Activated CD8-positive, alpha-beta memory T cell treated with anti-CD3 and anti-CD28 coated beads for 48 hours (primary cell): ENCODE measurements around the gene NET1.
"Not testable (repeated sequence)": the region's sequence is repeated elsewhere in the genome, so short reads cannot be mapped to it uniquely, and the experiment has no call there.

Source experiments
- DNase-seq, 3 experiments: peaks; one replicate each; pipeline ENCODE4 v3.0.0-alpha.2; 2020; ENCODE audit warnings: low read depth in 2 of 3, low spot score in 2 of 3

The NET1 gene

GRCh38 chr10:5396556-5397300, 15.6 kb upstream of the NET1 start:
- no peak for DNase-seq

GRCh38 chr10:5399332-5399731, 13.0 kb upstream of the NET1 start:
- DNase-seq, result no peak

DNA sequence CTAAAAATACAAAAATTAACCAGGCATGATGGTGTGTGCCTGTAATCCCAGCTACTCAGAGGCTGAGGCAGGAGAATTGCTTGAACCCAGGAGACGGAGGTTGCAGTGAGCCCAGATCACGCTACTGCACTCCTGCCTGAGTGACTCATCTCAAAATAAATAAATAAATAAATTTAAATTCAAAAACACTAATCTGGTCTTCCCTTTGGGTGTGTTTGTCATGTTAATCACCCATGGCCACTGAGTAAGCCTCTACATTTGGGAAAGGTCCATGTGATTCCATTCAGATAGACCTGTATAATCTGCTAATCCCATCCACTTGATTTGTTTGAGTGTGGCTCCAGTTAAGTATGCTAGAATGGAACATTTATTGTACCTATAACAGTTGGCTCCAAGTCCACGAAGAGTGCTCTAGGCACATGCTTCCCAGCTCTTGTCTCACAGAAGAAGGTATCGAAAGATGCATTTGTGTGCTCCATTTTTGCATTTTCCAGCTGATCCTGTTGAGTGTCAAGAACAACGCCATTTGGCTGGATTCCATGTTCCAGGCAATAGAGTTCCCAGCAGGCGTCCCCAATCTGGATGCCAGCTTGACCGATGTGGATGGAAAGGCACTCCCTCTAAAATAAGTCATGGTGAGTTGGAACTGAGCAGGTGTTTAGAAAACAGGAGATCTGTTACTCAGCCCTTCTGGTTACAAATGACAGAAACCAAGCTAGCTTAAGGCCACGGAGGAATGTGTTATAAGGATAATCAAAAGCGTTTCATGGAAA, 11.7 kb upstream of the NET1 start:
- no peak for DNase-seq

GRCh38 chr10:5402798-5403197, 9.6 kb upstream of the NET1 start:
- DNase-seq, result no peak

- DNase-seq, result no peak
These were observed 7.9 kb upstream of the NET1 start, which contains the start of gene TUBAL3 for GRCh38 chr10:5404208-5405041. TUBAL3 (minus strand) TSS chr10:5404828; CDS start chr10:5404792, 36 bp downstream.

DNA sequence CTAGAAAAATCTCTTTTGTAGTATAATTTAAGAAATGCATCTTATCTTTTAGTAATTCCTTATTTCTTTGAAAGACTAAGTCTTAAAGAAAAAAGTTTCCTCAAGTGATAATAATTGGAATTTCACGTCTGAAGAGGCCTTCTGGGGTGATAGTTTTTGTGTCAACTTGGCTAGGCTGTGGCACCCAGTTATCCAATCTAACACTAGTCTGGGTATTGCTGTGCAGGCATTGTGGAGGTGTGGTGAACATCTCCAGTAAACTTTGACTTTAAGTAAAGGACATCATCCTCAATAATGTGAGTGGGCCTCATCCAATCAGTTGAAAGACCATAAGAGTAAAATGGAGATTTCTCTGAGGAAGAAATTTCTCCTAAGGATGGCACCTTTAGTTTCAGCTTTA, 5.4 kb upstream of the NET1 start:
- no peak for DNase-seq

DNA sequence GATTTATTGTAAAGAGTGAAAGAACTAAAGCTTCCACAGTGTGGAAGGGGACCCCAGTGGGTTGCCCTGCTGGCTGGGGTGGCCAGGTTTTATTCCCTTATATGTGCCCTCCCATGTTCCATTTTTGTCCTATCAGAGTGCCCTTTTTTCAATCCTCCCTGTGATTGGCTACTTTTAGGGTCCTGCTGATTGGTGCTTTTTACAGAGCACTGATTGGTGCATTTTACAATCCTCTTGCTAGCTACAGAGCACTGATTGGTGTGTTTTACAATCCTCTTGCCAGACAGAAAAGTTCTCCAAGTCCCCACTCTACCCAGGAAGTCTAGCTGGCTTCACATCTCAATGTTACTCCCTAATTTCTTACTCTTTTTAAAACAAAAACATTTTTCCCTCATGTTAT, 1.6 kb upstream of the NET1 start:
- not testable (repeated sequence) for DNase-seq

DNA sequence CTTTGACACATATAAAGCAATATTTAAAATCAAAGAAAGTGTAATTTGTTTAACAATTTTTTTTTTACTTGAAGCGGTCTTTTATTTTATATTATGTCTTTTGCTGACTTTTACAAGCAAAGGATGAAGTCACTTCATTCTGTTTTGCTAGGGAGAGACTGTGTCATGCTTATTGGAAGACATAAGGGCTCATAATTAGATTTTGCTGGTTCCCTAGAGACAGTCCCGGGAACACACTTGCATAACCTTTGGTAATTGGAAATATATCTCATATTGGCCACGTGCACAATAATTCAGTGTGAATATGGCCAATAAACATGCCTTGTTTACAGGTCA, 448 bp upstream of the NET1 start:
- no peak for DNase-seq

DNA sequence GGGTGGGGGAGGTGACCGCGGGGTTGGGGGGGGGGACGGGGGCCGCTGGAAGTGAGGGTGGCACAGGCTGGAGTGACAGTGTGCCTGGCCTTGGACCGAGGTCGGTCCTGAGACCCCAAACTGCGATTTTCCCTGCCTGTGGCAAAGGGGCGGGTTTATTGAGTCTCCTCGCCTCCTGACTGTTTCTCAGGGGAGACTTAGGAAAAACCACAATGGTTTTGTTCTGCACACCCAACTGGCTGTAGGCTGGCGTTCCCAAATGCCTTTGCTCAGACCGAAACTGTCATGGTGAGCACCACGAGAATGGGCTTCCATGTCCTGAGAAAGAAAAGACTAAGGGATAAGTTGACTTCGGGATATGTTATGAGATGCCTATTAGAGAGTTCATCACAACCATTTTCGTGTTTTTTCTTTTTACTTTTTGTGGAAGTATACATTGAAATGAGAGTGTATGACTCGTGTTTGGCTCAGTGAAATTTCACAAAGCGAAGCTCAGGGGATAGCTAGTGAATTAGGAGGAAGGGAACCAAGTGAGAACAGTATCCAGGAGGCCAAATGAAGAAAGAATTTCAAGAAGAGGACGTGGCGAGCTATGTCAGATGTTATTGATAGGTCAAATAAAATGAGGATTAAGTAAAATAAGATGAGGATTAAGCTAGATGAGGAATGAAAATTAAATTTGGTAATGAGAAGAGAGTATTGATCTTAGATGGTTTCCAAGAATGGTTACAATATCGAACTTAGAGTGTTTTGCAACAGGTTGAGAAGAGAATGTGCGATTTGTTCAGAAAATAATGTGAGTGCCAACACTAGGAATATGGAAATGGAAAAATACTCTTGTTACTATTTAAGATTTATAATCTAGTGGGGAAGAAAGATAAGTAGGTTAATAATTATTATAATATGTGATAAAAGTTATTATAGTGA, 918 bp downstream of the NET1 start:
- no peak for DNase-seq

DNA sequence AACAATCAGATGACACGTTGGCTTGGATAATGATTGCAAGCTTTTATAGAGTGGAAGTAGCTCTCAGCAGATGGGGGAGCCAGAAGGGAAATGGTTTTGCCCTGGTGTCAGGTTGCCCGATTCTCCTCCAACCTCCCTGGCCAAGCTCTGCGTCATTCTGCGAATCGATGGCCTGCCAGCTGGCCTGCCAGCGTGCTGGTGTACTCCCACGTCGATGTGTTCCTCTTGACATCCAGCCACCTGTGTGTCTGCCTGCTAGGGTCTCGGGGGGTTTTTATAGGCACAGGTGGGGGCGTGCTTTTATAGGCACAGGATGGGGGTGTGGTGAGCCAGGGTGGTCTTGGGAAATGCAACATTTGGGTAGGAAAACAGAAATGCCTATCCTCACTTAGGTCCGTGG, 4.6 kb downstream of the NET1 start:
- no peak for DNase-seq

DNA sequence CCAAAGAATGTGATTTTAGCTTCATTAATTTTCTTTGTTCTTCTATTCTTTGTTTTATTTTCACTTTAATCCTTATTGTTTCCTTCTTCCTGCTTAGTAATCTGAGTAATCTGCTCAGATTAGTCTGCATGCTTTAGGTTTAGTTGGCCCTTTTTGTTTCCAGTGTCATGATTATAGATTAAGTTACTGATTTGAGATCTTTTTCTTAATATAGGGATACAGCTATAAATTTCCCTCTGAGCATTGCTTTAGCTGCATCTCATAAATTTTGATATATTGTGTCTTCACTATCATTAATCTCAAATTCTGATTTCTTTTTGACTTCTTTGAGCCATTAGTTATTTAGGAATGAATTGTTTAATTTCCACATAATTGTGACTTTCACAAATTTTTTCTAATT, 6.2 kb downstream of the NET1 start:
- DNase-seq, result no peak

- no peak for DNase-seq
These were observed 7.2 kb downstream of the NET1 start for GRCh38 chr10:5419466-5420094.

DNA sequence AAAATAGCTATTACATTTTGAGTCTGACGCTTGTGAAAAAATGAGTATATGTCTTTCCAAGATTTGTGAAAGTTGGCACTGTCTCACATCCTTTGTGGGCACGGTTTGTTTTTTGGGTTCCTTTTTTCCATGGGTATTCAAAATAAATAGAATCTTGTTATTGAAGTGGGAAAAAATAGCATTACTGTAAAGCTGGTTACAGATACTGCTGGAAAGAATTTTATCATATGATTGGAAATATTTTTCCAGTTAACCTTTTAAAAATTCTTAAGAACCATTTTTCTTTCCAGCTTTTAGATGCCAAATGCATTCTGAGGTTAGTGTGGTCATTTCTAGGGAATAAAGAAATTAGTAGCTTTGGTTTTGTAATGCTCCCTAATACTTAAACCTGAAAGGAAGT, 11.4 kb downstream of the NET1 start:
- no peak for DNase-seq

DNA sequence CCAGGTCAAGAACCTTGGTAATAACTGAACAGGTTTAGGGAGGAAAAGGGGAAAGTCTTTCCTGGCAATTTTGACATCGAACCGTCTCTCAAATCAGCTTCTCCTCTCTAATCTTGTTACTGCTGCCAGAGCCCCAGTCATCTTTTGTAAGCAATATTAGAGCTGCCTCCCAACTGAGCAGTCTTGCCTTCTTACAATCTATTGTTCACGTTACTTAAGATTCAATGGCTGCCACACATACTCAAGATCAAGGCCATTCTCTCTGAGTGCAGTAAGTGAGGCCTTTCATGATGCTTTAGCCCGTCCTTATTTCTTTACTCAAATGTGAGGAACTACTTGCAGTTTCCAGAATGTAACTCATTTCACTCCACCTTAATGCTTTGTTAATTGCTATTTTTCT, 12.4 kb downstream of the NET1 start:
- DNase-seq, result no peak

- DNase-seq, result no peak
These were observed 15.8 kb downstream of the NET1 start for GRCh38 chr10:5428133-5428532.

DNA sequence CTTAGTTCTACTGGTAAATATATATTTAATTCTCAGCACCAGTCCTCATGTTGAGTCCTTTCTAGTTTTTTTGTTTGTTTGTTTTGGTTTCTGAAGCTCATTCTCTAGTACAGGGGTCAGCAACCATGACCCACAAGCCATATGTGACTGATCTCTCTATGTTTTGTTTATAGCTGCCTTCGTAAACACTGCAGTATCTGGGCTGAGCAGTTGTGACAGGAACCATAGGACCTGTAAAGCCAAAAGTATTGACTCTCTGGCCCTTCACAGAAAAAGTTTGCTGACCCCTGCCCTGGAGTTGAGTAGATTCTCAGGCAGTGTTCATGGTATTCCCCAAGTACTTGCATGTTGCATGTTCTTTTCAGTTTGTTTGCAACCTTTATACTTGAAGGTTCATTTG, 20.8 kb downstream of the NET1 start:
- DNase-seq, result no peak

DNA sequence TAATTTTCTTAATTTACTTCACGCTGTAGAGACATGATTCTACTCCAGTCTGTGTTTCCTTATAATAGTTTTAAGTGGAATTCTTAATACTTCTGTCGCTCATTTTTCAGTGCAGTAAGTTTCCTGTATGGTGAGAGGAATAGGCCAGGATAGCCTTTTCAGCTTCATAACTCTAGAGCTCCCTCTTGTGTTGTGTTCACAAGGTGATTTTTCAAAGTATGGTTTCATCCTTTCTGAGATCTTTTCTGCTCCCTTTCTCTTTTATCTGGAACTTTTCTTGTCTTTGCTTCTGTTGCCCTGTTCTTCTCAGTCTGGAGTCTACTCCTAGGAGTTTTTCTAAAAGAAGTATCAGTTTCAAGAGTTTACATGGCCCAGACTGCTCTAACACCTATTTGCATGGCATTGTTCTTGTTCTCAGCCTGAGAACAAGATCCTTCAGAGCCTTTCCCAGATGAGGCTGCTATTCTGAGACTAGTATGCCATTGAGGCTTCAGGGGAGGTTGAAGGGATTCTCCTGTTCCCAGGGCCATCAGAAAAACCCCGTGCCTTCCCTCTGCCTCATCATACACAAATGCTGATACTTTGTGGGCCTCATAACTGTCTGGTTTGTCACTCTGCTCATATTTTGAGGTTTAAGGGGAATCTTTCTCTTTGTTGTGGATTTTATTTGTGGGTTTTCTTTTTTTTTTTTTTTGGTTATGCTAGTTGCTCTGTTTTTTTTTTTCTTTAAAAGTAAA, 21.8 kb downstream of the NET1 start:
- DNase-seq, result no peak

DNA sequence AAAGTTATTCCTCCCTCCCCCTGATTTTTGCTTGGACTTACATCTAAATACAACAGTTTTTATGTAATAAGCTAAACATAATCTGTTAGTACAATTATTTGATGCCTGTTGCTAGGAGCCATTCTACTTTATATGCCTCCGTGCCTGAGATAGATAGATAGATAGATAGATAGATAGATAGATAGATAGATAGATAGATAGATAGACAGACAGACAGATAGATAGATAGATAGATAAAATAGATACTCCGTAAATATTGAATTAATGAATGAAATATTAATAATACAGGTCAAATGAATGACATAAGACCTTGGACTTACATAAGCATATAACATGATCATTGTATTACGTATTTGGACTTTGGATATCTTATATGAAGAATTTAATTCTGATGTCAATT, 23.0 kb downstream of the NET1 start:
- DNase-seq, result no peak

DNA sequence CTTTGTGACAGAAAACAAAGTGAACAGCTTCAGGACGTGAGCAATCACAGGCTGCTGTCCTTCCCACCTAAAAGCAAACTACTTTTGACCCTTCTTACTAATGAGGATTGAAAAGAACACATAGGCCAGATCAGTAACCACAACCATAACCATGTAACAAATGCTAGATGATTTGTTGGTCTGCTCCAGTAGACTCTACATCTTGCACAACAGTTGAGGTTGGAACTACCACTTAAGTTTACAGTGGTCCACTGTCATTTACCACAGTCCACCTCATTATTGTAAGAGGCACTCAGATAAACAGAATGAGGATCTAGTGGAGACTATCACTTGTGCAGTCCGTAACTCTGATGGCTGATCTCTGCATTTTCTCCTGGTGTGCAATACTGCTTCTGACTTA, 27.8 kb downstream of the NET1 start:
- no peak for DNase-seq

DNA sequence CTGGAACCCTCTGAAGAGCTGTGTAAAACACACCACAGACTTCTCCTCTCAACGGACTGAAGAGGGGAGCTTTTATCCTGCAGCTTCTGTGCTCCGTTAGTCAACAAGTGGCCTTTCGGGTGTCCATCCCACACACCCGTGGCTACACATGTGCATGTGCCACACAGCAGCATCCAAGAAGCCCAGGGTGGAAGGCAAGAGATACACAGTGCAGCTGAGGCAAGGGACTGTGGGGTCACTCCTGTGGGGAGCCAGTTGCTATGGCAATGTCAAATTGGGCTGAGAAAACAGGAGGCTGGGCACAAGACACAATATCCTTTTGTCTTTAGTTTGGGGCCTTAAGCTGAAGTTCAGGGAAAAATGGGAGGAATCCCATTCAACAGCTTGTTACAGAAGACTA, 28.7 kb downstream of the NET1 start:
- DNase-seq, result no peak
